Fibroblast of villous mesenchyme (primary cell): ENCODE results near the gene TSPYL6. TPM values are rescaled to one million over a fixed set of nuclear protein-coding genes. Genes with fewer than 3 reads are reported as not detected.

ENCODE experiments used
- DNase-seq: peaks from one replicate; pipeline ENCODE4 v3.0.0-alpha.2; 2010; ENCODE audit warnings: low read depth
- H3K4me3 ChIP-seq: 2 replicates; pipeline ENCODE4 v1.5.1; 2011; ENCODE audit warnings: low read depth, mild to moderate bottlenecking, low read length
- total RNA-seq: library from RNA; depleted of rRNA; stranded (reverse); fragments of >200 nt; gene quantifications from 2 replicates; pipeline ENCODE4 v1.2.3, GENCODE V29; 2012
- TF ChIP-seq, protein P1 (sequence below): IDR thresholded peaks from 2 replicates; pipeline ENCODE4 v1.5.1; 2012; ENCODE audit warnings: low read depth, mild to moderate bottlenecking, low read length; ENCODE audit not compliant: insufficient read depth

The TSPYL6 gene
- total RNA-seq, 1 donor = not detected

DNA sequence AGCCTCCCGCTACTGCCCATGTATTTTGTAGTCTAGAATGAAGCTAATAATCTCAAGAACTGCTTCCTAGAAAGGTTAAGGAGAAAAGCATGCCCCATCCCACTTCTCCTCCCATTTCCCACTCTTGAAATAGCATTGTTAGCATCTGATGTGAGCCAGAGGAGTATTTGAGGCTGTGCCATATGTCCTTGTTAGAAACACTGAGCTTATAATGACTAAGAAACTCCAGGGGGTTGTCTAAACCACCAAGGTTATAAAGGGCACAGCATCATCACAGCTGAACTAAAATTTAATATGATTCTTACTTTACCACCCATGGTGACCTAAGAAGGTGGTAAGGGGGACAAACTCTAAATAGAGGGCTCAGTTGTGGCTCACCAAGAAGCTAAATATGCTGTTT lies 16.6 kb downstream of the TSPYL6 start:
- H3K4me3 ChIP-seq = no peak overlapping the region
- DNase-seq = peak; percentile 29
- TF ChIP-seq, protein P1, sequence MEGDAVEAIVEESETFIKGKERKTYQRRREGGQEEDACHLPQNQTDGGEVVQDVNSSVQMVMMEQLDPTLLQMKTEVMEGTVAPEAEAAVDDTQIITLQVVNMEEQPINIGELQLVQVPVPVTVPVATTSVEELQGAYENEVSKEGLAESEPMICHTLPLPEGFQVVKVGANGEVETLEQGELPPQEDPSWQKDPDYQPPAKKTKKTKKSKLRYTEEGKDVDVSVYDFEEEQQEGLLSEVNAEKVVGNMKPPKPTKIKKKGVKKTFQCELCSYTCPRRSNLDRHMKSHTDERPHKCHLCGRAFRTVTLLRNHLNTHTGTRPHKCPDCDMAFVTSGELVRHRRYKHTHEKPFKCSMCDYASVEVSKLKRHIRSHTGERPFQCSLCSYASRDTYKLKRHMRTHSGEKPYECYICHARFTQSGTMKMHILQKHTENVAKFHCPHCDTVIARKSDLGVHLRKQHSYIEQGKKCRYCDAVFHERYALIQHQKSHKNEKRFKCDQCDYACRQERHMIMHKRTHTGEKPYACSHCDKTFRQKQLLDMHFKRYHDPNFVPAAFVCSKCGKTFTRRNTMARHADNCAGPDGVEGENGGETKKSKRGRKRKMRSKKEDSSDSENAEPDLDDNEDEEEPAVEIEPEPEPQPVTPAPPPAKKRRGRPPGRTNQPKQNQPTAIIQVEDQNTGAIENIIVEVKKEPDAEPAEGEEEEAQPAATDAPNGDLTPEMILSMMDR = no peak

DNA sequence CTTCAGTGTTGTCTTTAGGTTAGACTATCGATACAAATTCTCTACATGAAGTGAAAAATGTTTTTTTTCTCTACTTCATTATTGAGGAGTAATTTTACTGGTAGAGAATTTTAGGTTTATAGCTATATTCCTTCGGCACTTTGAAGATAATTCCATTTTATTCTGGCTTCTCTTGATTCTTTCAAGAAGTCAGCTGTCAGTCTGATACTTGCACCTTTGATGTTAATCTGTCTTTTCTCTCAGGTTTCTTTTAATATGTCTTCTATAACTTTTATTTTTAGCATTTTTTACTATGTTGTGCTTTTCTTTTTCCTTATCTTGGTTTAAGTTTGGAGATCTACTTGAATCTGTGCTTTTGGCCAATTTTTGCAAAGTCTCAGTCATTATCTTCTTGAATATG lies 18.6 kb downstream of the TSPYL6 start:
- H3K4me3 ChIP-seq = no peak overlapping the region
- no peak for DNase-seq
- TF ChIP-seq, protein P1 = no peak

DNA sequence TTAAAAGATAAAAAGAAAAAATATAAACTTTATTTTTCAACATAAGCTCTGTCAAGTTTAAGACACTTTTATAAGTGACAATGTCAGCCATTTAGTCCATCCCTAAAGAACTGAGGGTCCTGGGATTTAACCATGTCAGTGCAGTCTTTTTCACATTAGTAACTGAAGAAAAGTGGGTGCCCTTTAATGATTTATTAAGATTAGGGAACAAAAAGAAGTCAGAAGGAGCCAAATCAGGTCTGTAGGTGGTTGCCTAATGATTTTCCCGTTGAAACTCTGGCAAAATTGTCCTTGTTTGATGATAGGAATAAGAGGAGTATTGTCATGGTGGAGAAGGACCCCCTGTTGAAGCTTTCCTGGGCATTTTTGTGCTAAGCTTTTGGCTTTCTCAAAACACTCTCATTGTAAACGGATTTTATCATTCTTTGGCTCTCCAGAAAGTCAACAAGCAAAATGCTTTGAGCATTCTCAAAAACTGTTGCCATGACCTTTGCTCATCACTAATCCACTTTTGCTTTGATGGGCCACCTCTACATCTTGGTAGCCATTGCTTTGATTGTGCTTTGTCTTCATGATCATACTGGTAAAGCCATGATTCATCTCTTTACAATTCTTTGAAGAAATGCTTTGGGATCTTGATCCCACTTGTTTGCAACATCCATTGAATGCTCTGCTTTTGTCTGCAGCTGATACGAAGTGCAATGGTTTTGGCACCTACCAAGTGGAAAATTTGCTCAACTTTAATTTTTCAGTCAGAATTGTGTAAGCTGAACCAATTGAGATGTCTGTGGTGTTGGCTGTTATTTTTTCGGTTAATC lies 22.0 kb downstream of the TSPYL6 start:
- no peak overlapping the region for H3K4me3 ChIP-seq
- TF ChIP-seq, protein P1 = no peak
- DNase-seq = peak; percentile 17

DNA sequence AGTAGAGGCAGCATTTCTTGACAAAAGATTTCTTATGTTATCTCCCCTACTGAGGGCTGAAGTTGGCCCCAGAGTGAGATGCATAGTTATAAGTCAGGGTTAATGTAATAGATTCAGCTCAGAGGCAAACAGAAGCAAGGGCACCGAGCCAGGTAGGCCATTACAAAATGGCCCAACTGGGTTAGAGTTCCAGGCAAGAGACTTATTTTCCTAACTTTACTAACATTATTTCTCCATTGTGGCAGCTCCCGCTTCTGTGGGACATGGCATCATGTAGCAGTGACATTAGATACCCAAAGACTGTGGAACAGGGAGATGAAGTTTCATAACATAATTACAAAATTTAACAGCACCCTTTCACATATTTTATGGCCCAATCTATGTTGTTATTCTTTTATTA lies 27.1 kb downstream of the TSPYL6 start:
- no peak overlapping the region for H3K4me3 ChIP-seq
- TF ChIP-seq, protein P1 = no peak
- DNase-seq = no peak

DNA sequence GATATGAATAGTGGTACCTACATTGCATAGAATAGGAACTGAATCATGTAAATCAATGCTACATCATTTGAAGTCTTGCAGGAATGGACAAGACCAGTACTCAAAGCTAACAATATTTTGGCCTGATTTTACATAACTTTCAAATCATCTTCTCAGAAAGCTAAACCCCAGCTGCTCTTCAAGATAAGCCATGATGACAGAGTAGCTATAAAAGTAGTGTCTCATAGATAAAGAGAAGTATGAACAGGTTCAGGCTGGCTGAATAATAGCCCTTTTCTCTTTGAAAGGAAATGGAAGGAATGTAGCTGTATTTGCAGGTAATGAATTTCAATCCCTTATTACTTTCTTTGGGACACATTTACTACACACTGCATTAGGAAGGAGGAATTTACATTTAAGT lies 28.2 kb downstream of the TSPYL6 start:
- no peak overlapping the region for H3K4me3 ChIP-seq
- DNase-seq = no peak
- TF ChIP-seq, protein P1 = no peak

DNA sequence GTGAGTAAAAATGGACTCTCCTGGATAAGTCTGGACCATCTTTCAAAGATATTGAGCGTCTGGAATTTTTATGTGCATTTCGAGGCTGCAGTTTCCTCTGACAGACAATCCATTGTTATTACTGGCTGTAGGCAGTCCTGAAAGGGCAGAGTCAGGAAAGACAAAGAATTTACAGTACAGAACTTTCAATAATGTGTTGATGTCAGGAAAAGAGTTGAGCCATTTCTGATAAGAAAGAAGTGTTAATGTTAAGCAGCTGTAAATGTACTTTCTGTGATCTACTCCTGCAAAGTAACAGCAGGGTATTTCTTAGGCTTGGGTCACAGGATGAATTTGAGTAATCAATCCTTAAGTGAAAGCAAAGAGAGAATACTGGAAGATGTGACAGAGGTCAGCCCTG lies 29.8 kb downstream of the TSPYL6 start:
- no peak for DNase-seq
- no peak overlapping the region for H3K4me3 ChIP-seq
- TF ChIP-seq, protein P1 = no peak

DNA sequence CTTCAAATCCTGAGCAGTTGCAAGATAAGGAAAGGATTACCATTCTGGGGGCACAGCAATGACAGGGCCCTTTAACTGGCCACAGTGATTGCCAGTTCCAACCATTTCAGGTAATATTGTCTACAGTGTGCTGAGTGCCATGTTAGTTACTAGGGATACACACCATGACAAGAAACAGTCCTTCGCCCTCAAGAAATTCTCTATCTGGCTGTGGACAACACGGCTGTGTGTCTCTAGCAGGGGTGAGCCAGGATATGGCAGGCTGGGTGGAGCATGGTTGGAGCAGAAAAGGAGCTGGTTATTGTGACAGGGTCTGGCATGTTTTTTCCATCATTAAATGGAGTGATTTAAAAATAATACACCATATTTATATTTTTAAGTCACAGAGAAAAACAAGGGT lies 31.0 kb downstream of the TSPYL6 start:
- TF ChIP-seq, protein P1 = no peak
- no peak for DNase-seq
- H3K4me3 ChIP-seq = no peak overlapping the region
